Stimulated activated effector memory CD8-positive, alpha-beta T cell treated with anti-CD3 and anti-CD28 coated beads, Interleukin-12 subunit alpha, Interleukin-12 subunit beta, amount 100 ng/mL, for 72 hours (primary cell): Measurements from ENCODE around the gene AKAP14.
"Not testable (repeated sequence)": the region's sequence is repeated elsewhere in the genome, so short reads cannot be mapped to it uniquely, and the experiment has no call there.

Experiments used
- ATAC-seq: fragments of 150-1000 bp; cut with Tn5 transposase; 2 replicates; pipeline ENCODE4 v1.10.0; 2021
- DNase-seq, 2 donors: peaks; one replicate each; pipeline ENCODE4 v3.0.0; 2021 to 2022; ENCODE audit warnings: low spot score in 2 of 2
- H3K27ac Mint-ChIP-seq: one replicate; pipeline ENCODE4 v1.8.0; 2022; ENCODE audit warnings: mild to moderate bottlenecking, mixed read lengths
- H3K36me3 Mint-ChIP-seq: one replicate; pipeline ENCODE4 v1.8.0; 2022; ENCODE audit warnings: mild to moderate bottlenecking, mixed read lengths
- H3K4me1 Mint-ChIP-seq: one replicate; pipeline ENCODE4 v1.8.0; 2022; ENCODE audit warnings: mixed read lengths
- H3K4me3 Mint-ChIP-seq: one replicate; pipeline ENCODE4 v1.8.0; 2022; ENCODE audit warnings: mild to moderate bottlenecking, mixed read lengths
- H3K9me3 Mint-ChIP-seq: one replicate; pipeline ENCODE4 v1.8.0; 2022; ENCODE audit warnings: mixed read lengths

The AKAP14 gene

GRCh38 chrX:119891961-119892692, 3.6 kb upstream of the AKAP14 start:
- not testable (repeated sequence) for H3K27ac Mint-ChIP-seq, H3K4me3 Mint-ChIP-seq, DNase-seq, H3K4me1 Mint-ChIP-seq, H3K36me3 Mint-ChIP-seq, H3K9me3 Mint-ChIP-seq, ATAC-seq

GRCh38 chrX:119899125-119899524, 3.4 kb downstream of the AKAP14 start:
- H3K4me1 Mint-ChIP-seq, result no peaks in the 10 kb centered on the region
- no peak overlapping the region for H3K27ac Mint-ChIP-seq
- ATAC-seq, result no peak
- no peaks in the 10 kb centered on the region for H3K36me3 Mint-ChIP-seq
- no peaks in the 10 kb centered on the region for H3K9me3 Mint-ChIP-seq
- no peak overlapping the region for H3K4me3 Mint-ChIP-seq
- no peak for DNase-seq

- DNase-seq (no peak), ATAC-seq (no peak)
- no peaks in the 10 kb centered on the region for H3K36me3 Mint-ChIP-seq
- H3K9me3 Mint-ChIP-seq, result no peaks in the 10 kb centered on the region
- no peaks in the 10 kb centered on the region for H3K4me1 Mint-ChIP-seq
- no peak overlapping the region for H3K27ac Mint-ChIP-seq
- H3K4me3 Mint-ChIP-seq, result no peak overlapping the region
These were observed 5.3 kb downstream of the AKAP14 start for GRCh38 chrX:119900976-119901375.

GRCh38 chrX:119916310-119916709, 20.6 kb downstream of the AKAP14 start:
- no peak overlapping the region for H3K27ac Mint-ChIP-seq
- ATAC-seq (no peak), DNase-seq (no peak)
- H3K9me3 Mint-ChIP-seq, result no peaks in the 10 kb centered on the region
- no peaks in the 10 kb centered on the region for H3K36me3 Mint-ChIP-seq
- H3K4me3 Mint-ChIP-seq, result no peak overlapping the region
- no peaks in the 10 kb centered on the region for H3K4me1 Mint-ChIP-seq

- Mint-ChIP-seq H3K4me3 (no peak overlapping the region), H3K9me3 (no peaks in the 10 kb centered on the region), H3K36me3 (no peaks in the 10 kb centered on the region), H3K4me1 (no peaks in the 10 kb centered on the region), H3K27ac (no peak overlapping the region)
- ATAC-seq, result no peak
- DNase-seq, result no peak
These were observed 22.2 kb downstream of the AKAP14 start for GRCh38 chrX:119917877-119918276.

GRCh38 chrX:119919835-119920585, 24.3 kb downstream of the AKAP14 start:
- no peak for DNase-seq
- no peaks in the 10 kb centered on the region for H3K9me3 Mint-ChIP-seq
- no peak overlapping the region for H3K27ac Mint-ChIP-seq

GRCh38 chrX:119922391-119922790, 26.7 kb downstream of the AKAP14 start:
- not testable (repeated sequence) for H3K27ac Mint-ChIP-seq, H3K4me1 Mint-ChIP-seq, H3K9me3 Mint-ChIP-seq, ATAC-seq, H3K4me3 Mint-ChIP-seq, DNase-seq
- peaks cover 38% of the 10 kb centered on the region for H3K36me3 Mint-ChIP-seq

More at GRCh38 chrX:119919835-119920585, 24.3 kb downstream of the AKAP14 start:
- H3K4me3 Mint-ChIP-seq, result no peak overlapping the region
- peaks cover 17% of the 10 kb centered on the region for H3K36me3 Mint-ChIP-seq
- no peaks in the 10 kb centered on the region for H3K4me1 Mint-ChIP-seq
- no peak for ATAC-seq

GRCh38 chrX:119935215-119935874, 39.7 kb downstream of the AKAP14 start:
- no peaks in the 10 kb centered on the region for H3K9me3 Mint-ChIP-seq
- no peak for ATAC-seq
- H3K36me3 Mint-ChIP-seq, result peaks cover 84% of the 10 kb centered on the region
- no peaks in the 10 kb centered on the region for H3K4me1 Mint-ChIP-seq
- no peak overlapping the region for H3K27ac Mint-ChIP-seq
- no peak for DNase-seq
- H3K4me3 Mint-ChIP-seq, result no peak overlapping the region

GRCh38 chrX:119941336-119941735, 45.6 kb downstream of the AKAP14 start:
- Mint-ChIP-seq H3K4me3 (peak overlapping the region; percentile 95), H3K9me3 (no peaks in the 10 kb centered on the region), H3K36me3 (peaks cover 42% of the 10 kb centered on the region), H3K4me1 (peaks cover 18% of the 10 kb centered on the region), H3K27ac (no peak overlapping the region)
- ATAC-seq (no peak), DNase-seq (no peak)

GRCh38 chrX:119942173-119942819, 46.6 kb downstream of the AKAP14 start:
- peak overlapping the region; percentile 95 for H3K4me3 Mint-ChIP-seq
- peak overlapping the region; percentile 98 for H3K27ac Mint-ChIP-seq
- no peaks in the 10 kb centered on the region for H3K9me3 Mint-ChIP-seq
- DNase-seq (no peak), ATAC-seq (no peak)
- peaks cover 18% of the 10 kb centered on the region for H3K4me1 Mint-ChIP-seq
- peaks cover 32% of the 10 kb centered on the region for H3K36me3 Mint-ChIP-seq

- H3K36me3 Mint-ChIP-seq, result peaks cover 27% of the 10 kb centered on the region
- H3K9me3 Mint-ChIP-seq, result no peaks in the 10 kb centered on the region
- peak overlapping the region; percentile 95 for H3K4me3 Mint-ChIP-seq
- H3K4me1 Mint-ChIP-seq, result peaks cover 18% of the 10 kb centered on the region
- H3K27ac Mint-ChIP-seq, result peak overlapping the region; percentile 98
- DNase-seq, result no peak
- ATAC-seq, result peak; percentile 6
These were observed 47.1 kb downstream of the AKAP14 start for GRCh38 chrX:119942831-119943184.

- DNase-seq, result peak; percentile 68 to 92
- Mint-ChIP-seq H3K9me3 (no peaks in the 10 kb centered on the region), H3K4me3 (peak within 1 kb of the TSS; percentile 95), H3K36me3 (peaks cover 24% of the 10 kb centered on the region), H3K4me1 (peaks cover 18% of the 10 kb centered on the region), H3K27ac (peak within 1 kb of the TSS; percentile 98)
- ATAC-seq, result peak; percentile 93
These were observed 47.7 kb downstream of the AKAP14 start, which contains the start of gene NKAP for GRCh38 chrX:119943185-119943988. Gene NKAP (minus strand): TSS chrX:119943751. CDS start chrX:119943605, 146 bp downstream.

GRCh38 chrX:119945481-119945880, 49.8 kb downstream of the AKAP14 start:
- no peak for DNase-seq
- Mint-ChIP-seq H3K36me3 (peaks cover 18% of the 10 kb centered on the region), H3K27ac (no peak overlapping the region), H3K4me1 (peaks cover 18% of the 10 kb centered on the region), H3K4me3 (no peak overlapping the region), H3K9me3 (no peaks in the 10 kb centered on the region)
- ATAC-seq, result no peak

GRCh38 chrX:119948381-119948780, 52.7 kb downstream of the AKAP14 start:
- DNase-seq (no peak), ATAC-seq (no peak)
- Mint-ChIP-seq H3K9me3 (no peaks in the 10 kb centered on the region), H3K36me3 (peaks cover under 1% of the 10 kb centered on the region), H3K4me3 (no peak overlapping the region), H3K27ac (no peak overlapping the region), H3K4me1 (no peaks in the 10 kb centered on the region)
